Hypothalamus (tissue), 51 donors: ENCODE measurements around the gene EWSR1.
A peak's percentile ranks its signal among the peaks of the same experiment; 100 is the strongest.

ENCODE experiments used
- DNase-seq, 51 donors: peaks; one replicate each; lab custom pipeline; 2025; lab: John Stamatoyannopoulos, UW

EWSR1 gene

DNA sequence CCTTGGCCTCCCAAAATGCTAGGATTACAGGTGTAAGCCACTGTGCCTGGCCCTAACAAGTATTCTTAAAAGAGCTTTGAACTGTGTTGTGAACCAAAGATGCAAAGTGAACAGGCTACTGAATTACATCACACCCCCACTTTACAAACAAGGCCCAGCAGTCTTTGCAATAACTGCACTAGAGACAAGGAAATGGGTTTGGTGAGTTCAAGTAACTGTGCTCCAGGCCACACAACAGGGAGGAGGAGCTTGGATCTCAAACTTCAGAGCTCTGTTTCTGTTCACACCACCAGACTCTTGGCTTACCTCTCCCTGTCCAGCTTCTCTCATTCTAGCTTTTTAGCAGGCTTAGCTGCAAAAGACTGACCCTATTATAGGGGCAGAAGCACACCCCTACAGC, 77.9 kb downstream of the EWSR1 start:
- peak in 5 of 51 donors; percentile 19 to 45 (median 37) for DNase-seq

DNA sequence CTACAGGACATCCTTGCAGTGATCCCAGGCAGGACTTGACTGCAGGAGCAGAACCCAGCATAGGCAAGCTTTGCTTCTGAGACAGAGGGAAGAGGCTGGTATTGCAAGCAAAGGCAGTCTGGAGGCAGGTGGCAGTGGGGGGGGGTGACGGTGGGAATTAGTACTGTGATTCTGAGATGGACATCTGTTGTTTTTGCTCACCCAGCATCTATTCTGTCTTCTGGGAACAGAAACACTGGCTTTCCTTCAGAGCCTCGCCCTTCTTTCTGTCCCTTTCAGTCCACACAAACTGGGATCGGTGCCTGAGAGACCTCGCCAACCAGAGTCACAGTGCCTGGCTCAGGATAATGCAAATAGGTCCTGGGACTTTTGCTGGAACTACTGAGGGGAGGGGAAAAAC, 78.6 kb downstream of the EWSR1 start:
- peak in 38 of 51 donors; percentile 9 to 81 (median 56) for DNase-seq

DNA sequence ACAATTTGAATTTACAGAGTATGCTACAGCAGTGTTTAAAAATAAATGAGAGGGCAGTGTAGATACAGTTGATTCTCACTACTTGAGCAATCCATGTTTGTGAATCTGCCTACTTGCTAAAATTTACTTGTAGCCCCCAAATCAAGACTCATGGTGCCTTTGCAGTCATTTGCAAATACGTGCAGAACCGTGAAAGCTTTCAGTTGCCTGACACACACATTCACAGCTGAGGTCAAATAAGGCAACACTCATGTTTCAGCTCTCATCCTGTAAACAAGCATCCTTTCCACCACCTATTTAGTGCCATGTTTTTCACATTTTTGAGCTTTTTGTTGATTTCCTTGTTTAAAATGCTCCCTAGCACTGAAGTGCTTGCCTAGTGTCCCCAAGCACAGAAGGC, 80.0 kb downstream of the EWSR1 start:
- no peak for DNase-seq

DNA sequence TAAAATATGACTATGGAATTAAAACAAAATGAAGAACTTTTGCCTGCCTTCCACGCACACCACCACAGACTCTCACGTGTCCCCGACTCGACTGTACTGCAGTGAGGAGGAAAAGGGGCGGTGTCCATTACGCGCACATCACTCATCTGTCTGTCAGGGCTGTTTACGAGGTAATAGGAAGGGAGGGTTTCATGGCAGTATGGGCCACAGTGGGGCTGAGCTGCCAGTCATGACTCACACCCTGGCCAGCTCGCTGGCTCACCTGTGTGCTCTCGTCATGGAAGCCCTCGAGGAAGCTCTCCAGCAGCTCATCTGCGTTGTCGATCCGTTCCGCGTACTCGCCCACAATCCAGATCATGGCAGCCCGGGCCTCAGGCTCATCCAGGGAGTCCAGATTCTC, 80.9 kb downstream of the EWSR1 start:
- DNase-seq: no peak
